Transverse colon (tissue), 4 donors: ENCODE measurements around the gene MTOR. TPM values are rescaled to one million over a fixed set of nuclear protein-coding genes. Genes with fewer than 3 reads are reported as not detected.

Experiments used
- DNase-seq: peaks from one replicate; pipeline ENCODE4 v3.0.0-alpha.2; 2019
- H3K27ac ChIP-seq, 4 donors: fragments of 200-600 bp; sonication (generic); 2 replicates each; pipeline ENCODE4 v1.5.1; 2016 to 2018; ENCODE audit warnings: inconsistent platforms in 4 of 4
- H3K27me3 ChIP-seq: fragments of 200-600 bp; sonication (generic); 2 replicates; pipeline ENCODE4 v1.5.1; 2017; ENCODE audit warnings: inconsistent platforms
- H3K36me3 ChIP-seq, 4 donors: fragments of 200-600 bp; sonication (generic); 2 replicates each; pipeline ENCODE4 v1.5.1; 2017 to 2019; ENCODE audit warnings: inconsistent platforms in 4 of 4
- H3K4me1 ChIP-seq, 4 donors: fragments of 200-600 bp; sonication (generic); 2 replicates each; pipeline ENCODE4 v1.5.1; 2017 to 2020; ENCODE audit warnings: inconsistent platforms in 4 of 4
- H3K4me3 ChIP-seq, 4 donors: fragments of 200-600 bp; sonication (generic); 1 replicate in 1 of 4; 2 replicates in 3 of 4; pipeline versions ENCODE4 v1.5.1 to v1.6.1; 2017 to 2019; ENCODE audit warnings: inconsistent platforms in 4 of 4
- H3K9me3 ChIP-seq, 2 donors: fragments of 200-600 bp; sonication (generic); 2 replicates each; pipeline ENCODE4 v1.5.1; 2017 to 2019; ENCODE audit warnings: inconsistent platforms in 2 of 2
- CTCF ChIP-seq, 5 experiments: fragments of 200-600 bp in 3 of 5; fragments of 450-650 bp in 2 of 5; sonication (generic) in 3 of 5; IDR thresholded peaks; 1 replicate in 2 of 5; 2 replicates in 3 of 5; pipeline ENCODE4 v1.5.1; 2016 to 2017; ENCODE audit warnings: antibody characterized with exemption in 5 of 5, inconsistent platforms in 3 of 5, mild to moderate bottlenecking in 2 of 5, moderate library complexity in 1 of 5
- EP300 ChIP-seq: sonication (generic); formaldehyde crosslinking; IDR thresholded peaks from one replicate; pipeline ENCODE4 v1.6.1; 2017; ENCODE audit warnings: antibody characterized with exemption, low read depth
- POLR2A ChIP-seq: fragments of 450-650 bp; IDR thresholded peaks from one replicate; pipeline ENCODE4 v1.6.1; 2016; ENCODE audit warnings: antibody characterized with exemption, mild to moderate bottlenecking, moderate library complexity
- POLR2AphosphoS5 ChIP-seq, 3 donors: sonication (generic); formaldehyde crosslinking; IDR thresholded peaks; one replicate each; pipeline ENCODE4 v1.6.1; 2016; ENCODE audit warnings: antibody characterized with exemption in 3 of 3
- WGBS, 2 donors: methylation state at CpG; one replicate each; pipeline ENCODE4 v1.1.5; 2018; ENCODE audit warnings: low coverage in 1 of 2; 5-methylcytosine and 5-hydroxymethylcytosine counted together
- in situ Hi-C, 4 donors: fragments of 200-750 bp; cut with MboI; loops; one replicate each; pipeline versions ENCODE4 v1.15.0 to v1.15.1; 2017; ENCODE audit warnings: low sequenced_read_pairs in 3 of 4, low pct_ligation_motif_present in 1 of 4, low pct_unique_long_range_greater_than_20kb in 1 of 4
- intact Hi-C: fragments of 100-400 bp; cut with DNase I; formaldehyde crosslinking; loops from one replicate; pipeline ENCODE4 v1.15.1; 2023; ENCODE audit warnings: low total_unique reads
- total RNA-seq, 4 donors: library from RNA; depleted of rRNA; stranded (reverse); fragments of >200 nt; gene quantifications; one replicate each; pipeline ENCODE4 v1.1.0, GENCODE V29; 2016

Gene MTOR
- total RNA-seq, 4 donors from 2014 or later, result 31.0 to 45.6 (median 40.6) TPM

- TF ChIP-seq POLR2A (no peak), POLR2AphosphoS5 (IDR thresholded peaks at IDR 0.05) (no peak), EP300 (no peak), CTCF (IDR thresholded peaks at IDR 0.05) (no peak)
- H3K27me3 ChIP-seq, result no peaks in the 10 kb centered on the region
- intact Hi-C loops, result no loop called here
- no peak overlapping the region for H3K4me3 ChIP-seq
- H3K36me3 ChIP-seq, result no peaks in the 10 kb centered on the region
- no peak for DNase-seq
- in situ Hi-C loops, result no loop called here
- H3K4me1 ChIP-seq, result peaks cover 0 to 13% (median 3%) of the 10 kb centered on the region in 4 donors
- H3K27ac ChIP-seq, result no peak overlapping the region
- no peaks in the 10 kb centered on the region for H3K9me3 ChIP-seq
Observed at GRCh38 chr1:11179125-11179524, 83.2 kb downstream of the MTOR start.

- no peak for DNase-seq
- 52 to 54% methylated on average over 2 to 7 of the region's 7 CpGs for WGBS, 2 donors
- in situ Hi-C loops (no loop called here), intact Hi-C loops (no loop called here)
- H3K4me1 ChIP-seq, result peaks cover 0 to 13% (median 3%) of the 10 kb centered on the region in 4 donors
- no peak overlapping the region for H3K27ac ChIP-seq
- no peaks in the 10 kb centered on the region for H3K9me3 ChIP-seq
- no peak overlapping the region for H3K4me3 ChIP-seq
- H3K36me3 ChIP-seq, result no peaks in the 10 kb centered on the region
- H3K27me3 ChIP-seq, result no peaks in the 10 kb centered on the region
- TF ChIP-seq EP300, result no peak
- TF ChIP-seq POLR2AphosphoS5 (IDR thresholded peaks at IDR 0.05), result no peak
- TF ChIP-seq CTCF (IDR thresholded peaks at IDR 0.05), result no peak
- no peak for TF ChIP-seq POLR2A
Observed at GRCh38 chr1:11178021-11179015, 84.0 kb downstream of the MTOR start.

GRCh38 chr1:11176081-11176706, 86.2 kb downstream of the MTOR start:
- intact Hi-C loops, result no loop called here
- no peak overlapping the region for H3K4me3 ChIP-seq
- no peaks in the 10 kb centered on the region for H3K36me3 ChIP-seq
- in situ Hi-C loops, result no loop called here
- no peak overlapping the region for H3K27ac ChIP-seq
- 91% methylated on average over 11 of the region's 11 CpGs; no CpG with 5 or more reads in 1 of the 2 donors for WGBS, 2 donors
- H3K27me3 ChIP-seq, result no peaks in the 10 kb centered on the region
- TF ChIP-seq CTCF (IDR thresholded peaks at IDR 0.05) (no peak), POLR2AphosphoS5 (IDR thresholded peaks at IDR 0.05) (no peak), EP300 (no peak), POLR2A (no peak)
- H3K9me3 ChIP-seq, result no peaks in the 10 kb centered on the region
- H3K4me1 ChIP-seq, result peaks cover 0 to 13% (median 3%) of the 10 kb centered on the region in 4 donors
- DNase-seq, result no peak

- no peak for TF ChIP-seq POLR2AphosphoS5 (IDR thresholded peaks at IDR 0.05)
- no peak for TF ChIP-seq CTCF (IDR thresholded peaks at IDR 0.05)
- no peak for TF ChIP-seq POLR2A
- TF ChIP-seq EP300, result no peak
- Histone ChIP-seq H3K9me3 (no peaks in the 10 kb centered on the region), H3K4me3 (no peak overlapping the region), H3K27ac (no peak overlapping the region), H3K36me3 (no peaks in the 10 kb centered on the region), H3K27me3 (no peaks in the 10 kb centered on the region), H3K4me1 (peaks cover 0 to 13% (median 3%) of the 10 kb centered on the region in 4 donors)
- intact Hi-C loops, result no loop called here
- in situ Hi-C loops, result no loop called here
- 94 to 100% methylated on average over 3 to 10 of the region's 10 CpGs for WGBS, 2 donors
- no peak for DNase-seq
Observed at GRCh38 chr1:11175461-11175860, 86.9 kb downstream of the MTOR start.
